ENCODE data around the gene GREB1.

GREB1 gene

GRCh38 chr2:11514904-11515303, 18.9 kb upstream of the GREB1 start:
- H3K36me3 ChIP-seq (ENCODE audit: control insufficient read depth, insufficient read depth, low read length), result no peaks in the 10 kb centered on the region
- no peak overlapping the region for H3K9ac ChIP-seq (ENCODE audit: low read length)
- no peak overlapping the region for H3K4me3 ChIP-seq (ENCODE audit: low read length)
- H3K4me1 ChIP-seq (ENCODE audit: control insufficient read depth, insufficient read depth, low read length), result no peaks in the 10 kb centered on the region
- H3K9me3 ChIP-seq (ENCODE audit: control insufficient read depth, low read length), result no peaks in the 10 kb centered on the region
- no peaks in the 10 kb centered on the region for H3K27me3 ChIP-seq (ENCODE audit: control insufficient read depth, insufficient read depth, low read length)

DNA sequence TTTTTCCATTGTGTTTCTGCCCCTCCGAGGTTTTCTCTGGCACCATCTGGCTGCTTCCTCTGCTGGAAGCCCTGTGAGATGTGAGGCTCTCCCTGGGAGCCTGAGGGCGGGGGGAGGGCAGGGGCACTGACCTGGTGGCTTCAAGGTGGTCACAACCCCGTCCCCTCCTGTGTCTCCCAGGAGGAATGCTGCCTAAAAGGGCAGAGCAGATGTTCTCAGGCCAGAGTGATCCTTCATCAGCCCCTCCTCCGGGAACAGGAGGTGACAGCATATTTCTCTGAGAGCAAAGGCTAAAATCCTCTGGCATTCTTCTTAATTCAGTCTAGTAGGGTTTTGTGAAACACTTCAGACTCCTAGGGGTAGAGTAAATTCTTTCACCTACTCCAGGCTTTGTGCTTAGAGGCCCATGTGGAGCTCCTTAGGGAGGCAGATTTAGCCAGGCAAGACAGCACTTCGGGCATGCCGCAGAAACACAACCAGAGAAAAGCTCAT, 18.3 kb upstream of the GREB1 start:
- Histone ChIP-seq H3K9me3 (ENCODE audit: control insufficient read depth, low read length) (no peaks in the 10 kb centered on the region), H3K36me3 (ENCODE audit: control insufficient read depth, insufficient read depth, low read length) (no peaks in the 10 kb centered on the region), H3K27me3 (ENCODE audit: control insufficient read depth, insufficient read depth, low read length) (no peaks in the 10 kb centered on the region), H3K9ac (ENCODE audit: low read length) (no peak overlapping the region), H3K4me3 (ENCODE audit: low read length) (no peak overlapping the region), H3K4me1 (ENCODE audit: control insufficient read depth, insufficient read depth, low read length) (no peaks in the 10 kb centered on the region)

DNA sequence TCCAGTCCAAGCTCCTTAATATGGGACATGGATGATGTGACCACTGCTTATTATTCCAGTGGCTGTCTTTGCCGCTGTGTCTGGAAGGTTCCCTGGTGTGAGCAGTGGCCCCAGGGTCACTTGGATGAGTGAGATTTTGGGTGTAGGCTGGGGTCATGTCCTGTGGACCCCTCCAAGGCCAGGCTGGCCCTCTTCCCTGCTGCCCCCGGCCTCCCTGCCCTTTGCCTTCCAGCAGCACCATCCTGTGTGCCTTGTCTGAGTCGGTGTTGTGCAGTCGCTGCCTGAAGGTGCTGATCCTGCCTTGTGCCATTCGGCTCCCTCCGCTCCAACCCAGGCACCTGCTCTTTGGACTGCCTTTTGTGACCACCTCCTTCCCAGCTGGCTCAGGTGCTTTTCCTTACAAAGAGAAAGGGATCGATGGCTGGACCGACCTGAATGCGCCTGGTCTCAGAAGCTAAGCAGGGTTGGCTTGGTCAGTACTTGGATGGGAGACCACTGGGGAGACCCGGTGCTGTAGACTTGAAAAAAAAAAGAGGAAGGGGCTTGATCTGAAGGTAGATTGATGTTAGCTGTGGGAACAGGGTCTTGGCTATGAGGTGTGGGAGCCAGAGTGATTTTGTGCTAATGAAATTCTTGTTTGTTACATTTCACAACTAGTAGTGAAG, 16.7 kb upstream of the GREB1 start:
- Histone ChIP-seq H3K4me3 (ENCODE audit: low read length) (no peak overlapping the region), H3K9ac (ENCODE audit: low read length) (no peak overlapping the region), H3K36me3 (ENCODE audit: control insufficient read depth, insufficient read depth, low read length) (no peaks in the 10 kb centered on the region), H3K27me3 (ENCODE audit: control insufficient read depth, insufficient read depth, low read length) (no peaks in the 10 kb centered on the region), H3K9me3 (ENCODE audit: control insufficient read depth, low read length) (no peaks in the 10 kb centered on the region), H3K4me1 (ENCODE audit: control insufficient read depth, insufficient read depth, low read length) (no peaks in the 10 kb centered on the region)

GRCh38 chr2:11517906-11518305, 15.9 kb upstream of the GREB1 start:
- no peaks in the 10 kb centered on the region for H3K36me3 ChIP-seq (ENCODE audit: control insufficient read depth, insufficient read depth, low read length)
- no peaks in the 10 kb centered on the region for H3K27me3 ChIP-seq (ENCODE audit: control insufficient read depth, insufficient read depth, low read length)
- H3K4me1 ChIP-seq (ENCODE audit: control insufficient read depth, insufficient read depth, low read length), result no peaks in the 10 kb centered on the region
- no peaks in the 10 kb centered on the region for H3K9me3 ChIP-seq (ENCODE audit: control insufficient read depth, low read length)
- no peak overlapping the region for H3K9ac ChIP-seq (ENCODE audit: low read length)
- no peak overlapping the region for H3K4me3 ChIP-seq (ENCODE audit: low read length)

DNA sequence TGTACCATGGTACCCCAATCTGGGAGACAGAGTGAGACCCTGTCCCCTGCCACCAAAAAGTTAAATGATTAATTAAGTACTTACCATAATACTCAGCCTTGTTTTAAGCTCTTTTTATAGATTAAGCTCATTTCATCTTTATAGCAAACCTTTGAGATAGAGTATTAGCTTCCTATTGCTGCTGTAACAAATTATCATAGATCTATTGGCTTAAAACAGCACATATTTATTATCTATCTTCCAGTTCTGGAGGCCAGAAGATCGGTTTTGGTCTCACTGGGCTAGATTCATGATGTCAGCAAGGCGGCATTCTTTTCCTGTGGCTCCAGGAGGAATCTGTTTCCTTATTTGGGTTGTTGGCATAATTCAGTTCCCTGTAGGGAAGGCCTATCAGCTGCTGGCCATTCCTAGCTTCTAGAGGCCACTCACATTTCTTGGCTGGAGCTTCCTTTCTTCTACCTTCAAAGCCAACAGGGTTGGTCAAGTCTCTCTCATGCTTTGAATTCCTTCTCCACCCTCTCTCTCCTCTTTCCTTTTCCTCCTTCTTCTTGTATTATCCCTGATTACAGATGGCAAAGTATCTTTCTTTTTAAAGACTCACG, 13.7 kb upstream of the GREB1 start:
- H3K9me3 ChIP-seq (ENCODE audit: control insufficient read depth, low read length), result no peaks in the 10 kb centered on the region
- H3K36me3 ChIP-seq (ENCODE audit: control insufficient read depth, insufficient read depth, low read length), result no peaks in the 10 kb centered on the region
- no peak overlapping the region for H3K4me3 ChIP-seq (ENCODE audit: low read length)
- H3K9ac ChIP-seq (ENCODE audit: low read length), result no peak overlapping the region
- no peaks in the 10 kb centered on the region for H3K27me3 ChIP-seq (ENCODE audit: control insufficient read depth, insufficient read depth, low read length)
- no peaks in the 10 kb centered on the region for H3K4me1 ChIP-seq (ENCODE audit: control insufficient read depth, insufficient read depth, low read length)

GRCh38 chr2:11521775-11522174, 12.1 kb upstream of the GREB1 start:
- no peaks in the 10 kb centered on the region for H3K4me1 ChIP-seq (ENCODE audit: control insufficient read depth, insufficient read depth, low read length)
- H3K9ac ChIP-seq (ENCODE audit: low read length), result no peak overlapping the region
- H3K27me3 ChIP-seq (ENCODE audit: control insufficient read depth, insufficient read depth, low read length), result no peaks in the 10 kb centered on the region
- no peak overlapping the region for H3K4me3 ChIP-seq (ENCODE audit: low read length)
- H3K9me3 ChIP-seq (ENCODE audit: control insufficient read depth, low read length), result no peaks in the 10 kb centered on the region
- H3K36me3 ChIP-seq (ENCODE audit: control insufficient read depth, insufficient read depth, low read length), result no peaks in the 10 kb centered on the region

- Histone ChIP-seq H3K9ac (ENCODE audit: low read length) (no peak overlapping the region), H3K4me1 (ENCODE audit: control insufficient read depth, insufficient read depth, low read length) (no peaks in the 10 kb centered on the region), H3K36me3 (ENCODE audit: control insufficient read depth, insufficient read depth, low read length) (no peaks in the 10 kb centered on the region), H3K4me3 (ENCODE audit: low read length) (no peak overlapping the region), H3K27me3 (ENCODE audit: control insufficient read depth, insufficient read depth, low read length) (no peaks in the 10 kb centered on the region), H3K9me3 (ENCODE audit: control insufficient read depth, low read length) (no peaks in the 10 kb centered on the region)
Measured at GRCh38 chr2:11524470-11524869, 9.4 kb upstream of the GREB1 start.

- no peaks in the 10 kb centered on the region for H3K9me3 ChIP-seq (ENCODE audit: control insufficient read depth, low read length)
- no peak overlapping the region for H3K9ac ChIP-seq (ENCODE audit: low read length)
- no peaks in the 10 kb centered on the region for H3K27me3 ChIP-seq (ENCODE audit: control insufficient read depth, insufficient read depth, low read length)
- H3K4me1 ChIP-seq (ENCODE audit: control insufficient read depth, insufficient read depth, low read length), result no peaks in the 10 kb centered on the region
- H3K36me3 ChIP-seq (ENCODE audit: control insufficient read depth, insufficient read depth, low read length), result no peaks in the 10 kb centered on the region
- no peak overlapping the region for H3K4me3 ChIP-seq (ENCODE audit: low read length)
Measured at GRCh38 chr2:11525762-11526161, 8.1 kb upstream of the GREB1 start.

GRCh38 chr2:11527001-11527400, 6.8 kb upstream of the GREB1 start:
- H3K9ac ChIP-seq (ENCODE audit: low read length), result no peak overlapping the region
- no peaks in the 10 kb centered on the region for H3K27me3 ChIP-seq (ENCODE audit: control insufficient read depth, insufficient read depth, low read length)
- no peaks in the 10 kb centered on the region for H3K4me1 ChIP-seq (ENCODE audit: control insufficient read depth, insufficient read depth, low read length)
- H3K9me3 ChIP-seq (ENCODE audit: control insufficient read depth, low read length), result no peaks in the 10 kb centered on the region
- no peak overlapping the region for H3K4me3 ChIP-seq (ENCODE audit: low read length)
- H3K36me3 ChIP-seq (ENCODE audit: control insufficient read depth, insufficient read depth, low read length), result no peaks in the 10 kb centered on the region

DNA sequence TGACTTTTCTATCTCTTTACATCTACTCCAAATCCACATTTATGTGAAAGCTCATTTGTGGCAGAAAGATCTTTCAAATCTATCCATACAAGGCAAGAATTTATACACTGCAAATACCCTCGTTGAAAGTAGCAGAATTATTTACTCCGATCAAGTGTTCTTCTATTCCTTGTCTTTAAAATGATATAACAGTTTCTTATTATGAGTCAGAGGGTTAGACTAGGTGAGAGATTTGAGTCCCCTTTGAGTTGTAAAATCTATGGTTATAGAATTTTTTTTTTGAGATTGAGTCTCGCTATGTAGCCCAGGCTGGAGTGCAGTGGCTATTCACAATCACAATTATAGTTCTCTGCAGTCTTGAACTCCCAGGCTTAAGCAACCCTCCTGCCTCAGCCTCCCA, 5.6 kb upstream of the GREB1 start:
- Histone ChIP-seq H3K9ac (ENCODE audit: low read length) (no peak overlapping the region), H3K27me3 (ENCODE audit: control insufficient read depth, insufficient read depth, low read length) (no peaks in the 10 kb centered on the region), H3K9me3 (ENCODE audit: control insufficient read depth, low read length) (no peaks in the 10 kb centered on the region), H3K36me3 (ENCODE audit: control insufficient read depth, insufficient read depth, low read length) (no peaks in the 10 kb centered on the region), H3K4me3 (ENCODE audit: low read length) (no peak overlapping the region), H3K4me1 (ENCODE audit: control insufficient read depth, insufficient read depth, low read length) (no peaks in the 10 kb centered on the region)

GRCh38 chr2:11530864-11531465, 2.9 kb upstream of the GREB1 start:
- H3K27me3 ChIP-seq (ENCODE audit: control insufficient read depth, insufficient read depth, low read length), result no peaks in the 10 kb centered on the region
- no peaks in the 10 kb centered on the region for H3K4me1 ChIP-seq (ENCODE audit: control insufficient read depth, insufficient read depth, low read length)
- H3K36me3 ChIP-seq (ENCODE audit: control insufficient read depth, insufficient read depth, low read length), result no peaks in the 10 kb centered on the region
- no peak overlapping the region for H3K9ac ChIP-seq (ENCODE audit: low read length)
- H3K9me3 ChIP-seq (ENCODE audit: control insufficient read depth, low read length), result no peaks in the 10 kb centered on the region
- H3K4me3 ChIP-seq (ENCODE audit: low read length), result no peak overlapping the region

DNA sequence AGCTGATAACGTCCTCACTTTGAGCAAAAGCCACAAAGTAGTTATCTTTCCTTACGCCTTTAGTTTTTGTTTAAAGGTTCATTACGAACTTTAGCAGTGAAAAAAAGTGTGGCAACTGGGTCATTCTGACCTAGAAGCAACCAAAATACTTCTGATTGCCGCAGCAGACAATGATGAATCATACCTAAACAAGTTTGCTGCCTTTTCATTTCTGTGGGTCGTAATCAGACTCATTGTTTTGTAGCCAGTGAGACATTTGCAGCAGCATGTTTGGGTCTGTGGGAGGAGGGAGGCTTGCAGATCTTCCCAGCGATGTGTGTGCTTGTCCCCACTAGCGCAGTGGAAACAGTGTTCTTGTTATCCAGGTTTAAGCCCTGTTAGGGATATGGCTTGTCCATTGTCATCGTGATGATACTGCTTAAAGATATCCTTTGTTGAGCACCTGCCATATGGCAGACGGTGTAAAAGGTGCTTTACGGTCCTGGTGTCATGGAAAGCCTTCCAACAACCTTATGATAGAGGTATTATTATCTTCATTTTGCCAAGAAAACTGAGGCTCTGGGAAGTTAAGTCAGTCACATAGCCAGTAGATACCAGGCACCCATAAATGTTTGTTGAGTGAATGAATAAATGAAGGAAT, 1.3 kb upstream of the GREB1 start:
- no peak overlapping the region for H3K9ac ChIP-seq (ENCODE audit: low read length)
- H3K36me3 ChIP-seq (ENCODE audit: control insufficient read depth, insufficient read depth, low read length), result no peaks in the 10 kb centered on the region
- H3K27me3 ChIP-seq (ENCODE audit: control insufficient read depth, insufficient read depth, low read length), result no peaks in the 10 kb centered on the region
- H3K4me3 ChIP-seq (ENCODE audit: low read length), result no peak overlapping the region
- H3K4me1 ChIP-seq (ENCODE audit: control insufficient read depth, insufficient read depth, low read length), result no peaks in the 10 kb centered on the region
- H3K9me3 ChIP-seq (ENCODE audit: control insufficient read depth, low read length), result no peaks in the 10 kb centered on the region

Data from mucosa of stomach (tissue), 1 donor.